Cardiac fibroblast (primary cell): ENCODE measurements around the gene ITK.
"Not testable (repeated sequence)": the region's sequence is repeated elsewhere in the genome, so short reads cannot be mapped to it uniquely, and the experiment has no call there.

ENCODE experiments used
- DNase-seq, 2 donors: peaks; one replicate each; pipeline versions ENCODE4 v3.0.0 to v3.0.0-alpha.2; 2010; ENCODE audit warnings: low read depth in 2 of 2
- H3K4me3 ChIP-seq, 2 donors: replicated peaks in 1 of 2; 1 replicate in 1 of 2; 2 replicates in 1 of 2; pipeline ENCODE4 v1.5.1; 2011; ENCODE audit warnings: low read depth in 2 of 2, low read length in 2 of 2, mild to moderate bottlenecking in 2 of 2, moderate library complexity in 1 of 2
- TF ChIP-seq, protein P1 (sequence below): IDR thresholded peaks from one replicate; pipeline ENCODE4 v1.5.1; 2011; ENCODE audit warnings: low read depth, mild to moderate bottlenecking, low read length, inconsistent platforms

ITK gene

DNA sequence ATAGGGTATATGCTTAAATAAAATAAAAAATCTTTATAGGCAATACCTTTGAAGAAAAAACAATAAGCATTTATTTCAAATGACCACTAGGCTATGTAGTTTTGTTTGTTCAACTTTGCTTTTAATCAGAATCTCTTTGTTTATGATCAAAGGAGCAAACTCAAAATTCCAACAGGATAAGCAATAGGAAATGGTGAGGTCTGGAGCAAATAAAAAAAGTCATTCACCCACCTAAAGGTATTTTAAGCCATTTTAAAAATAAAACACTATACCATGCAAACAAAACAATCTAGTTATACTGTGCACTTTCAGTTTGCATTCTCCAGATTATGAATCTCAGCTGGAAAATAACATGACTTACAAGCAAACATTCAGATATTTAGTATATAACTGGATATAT is 50.0 kb downstream of the ITK start:
- TF ChIP-seq, protein P1, sequence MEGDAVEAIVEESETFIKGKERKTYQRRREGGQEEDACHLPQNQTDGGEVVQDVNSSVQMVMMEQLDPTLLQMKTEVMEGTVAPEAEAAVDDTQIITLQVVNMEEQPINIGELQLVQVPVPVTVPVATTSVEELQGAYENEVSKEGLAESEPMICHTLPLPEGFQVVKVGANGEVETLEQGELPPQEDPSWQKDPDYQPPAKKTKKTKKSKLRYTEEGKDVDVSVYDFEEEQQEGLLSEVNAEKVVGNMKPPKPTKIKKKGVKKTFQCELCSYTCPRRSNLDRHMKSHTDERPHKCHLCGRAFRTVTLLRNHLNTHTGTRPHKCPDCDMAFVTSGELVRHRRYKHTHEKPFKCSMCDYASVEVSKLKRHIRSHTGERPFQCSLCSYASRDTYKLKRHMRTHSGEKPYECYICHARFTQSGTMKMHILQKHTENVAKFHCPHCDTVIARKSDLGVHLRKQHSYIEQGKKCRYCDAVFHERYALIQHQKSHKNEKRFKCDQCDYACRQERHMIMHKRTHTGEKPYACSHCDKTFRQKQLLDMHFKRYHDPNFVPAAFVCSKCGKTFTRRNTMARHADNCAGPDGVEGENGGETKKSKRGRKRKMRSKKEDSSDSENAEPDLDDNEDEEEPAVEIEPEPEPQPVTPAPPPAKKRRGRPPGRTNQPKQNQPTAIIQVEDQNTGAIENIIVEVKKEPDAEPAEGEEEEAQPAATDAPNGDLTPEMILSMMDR = no peak
- DNase-seq = no peak
- no peak overlapping the region for H3K4me3 ChIP-seq

DNA sequence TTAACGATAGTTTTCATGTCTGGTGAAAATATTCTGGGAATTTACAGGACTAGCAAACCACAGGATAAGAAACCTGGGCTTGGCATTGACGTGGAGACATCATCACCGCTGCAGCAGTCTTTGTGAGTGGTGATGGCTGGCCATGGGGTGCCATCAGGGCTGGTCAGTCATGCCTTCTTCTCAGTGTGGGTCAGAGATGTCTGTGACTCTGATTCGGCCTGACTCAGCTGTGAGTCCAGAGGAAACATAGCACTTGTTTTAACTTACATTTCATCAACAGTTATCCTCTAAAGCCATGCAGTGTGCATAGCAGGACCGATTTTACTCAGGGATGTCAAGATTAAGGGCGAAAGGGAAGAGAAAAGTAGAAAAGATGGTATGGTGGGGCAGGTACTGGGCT is 52.1 kb downstream of the ITK start:
- DNase-seq = no peak
- TF ChIP-seq, protein P1 = no peak
- H3K4me3 ChIP-seq = no peak overlapping the region

DNA sequence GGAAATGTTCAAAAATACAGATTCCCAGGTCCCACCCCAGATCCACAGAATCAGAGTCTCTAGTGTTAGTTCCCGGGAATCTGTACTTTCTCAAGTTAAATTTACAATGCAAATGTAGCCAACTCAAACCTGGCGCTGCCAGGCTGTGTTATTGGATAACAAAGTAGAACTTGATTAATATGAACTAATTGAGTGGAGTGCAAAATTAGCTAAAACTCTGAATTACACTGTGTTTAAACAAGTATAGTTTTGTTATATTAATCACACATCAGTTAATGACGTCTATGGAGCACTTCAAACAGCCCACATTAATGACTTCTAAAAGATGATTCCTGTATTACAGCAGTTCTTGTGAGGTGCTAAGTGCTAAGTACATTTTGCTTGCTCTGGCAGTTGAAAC is 52.9 kb downstream of the ITK start:
- no peak for DNase-seq
- TF ChIP-seq, protein P1 = no peak

DNA sequence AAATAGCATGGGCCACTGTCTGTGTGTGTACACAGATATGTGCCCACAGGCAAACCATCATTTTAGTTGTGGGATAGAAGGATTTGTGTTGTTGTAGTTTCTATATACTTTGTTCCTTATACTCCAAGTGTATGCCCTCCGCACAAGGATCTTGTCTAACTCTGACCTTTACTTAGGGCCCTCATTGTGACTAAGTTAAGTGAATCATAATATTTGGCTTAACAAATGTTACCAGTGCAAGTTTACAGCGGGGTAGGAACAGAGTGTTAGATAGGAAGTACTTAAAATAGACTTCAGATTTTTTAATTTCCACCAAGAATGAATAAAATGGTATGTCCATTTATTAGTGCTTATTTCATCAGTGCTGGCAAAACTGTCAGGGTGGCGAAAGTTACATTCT is 55.8 kb downstream of the ITK start:
- DNase-seq = peak in 1 of 2 donors; percentile 5
- TF ChIP-seq, protein P1 = no peak
- H3K4me3 ChIP-seq = no peak overlapping the region

More for the DNA sequence above, 52.9 kb downstream of the ITK start:
- H3K4me3 ChIP-seq = no peak overlapping the region

DNA sequence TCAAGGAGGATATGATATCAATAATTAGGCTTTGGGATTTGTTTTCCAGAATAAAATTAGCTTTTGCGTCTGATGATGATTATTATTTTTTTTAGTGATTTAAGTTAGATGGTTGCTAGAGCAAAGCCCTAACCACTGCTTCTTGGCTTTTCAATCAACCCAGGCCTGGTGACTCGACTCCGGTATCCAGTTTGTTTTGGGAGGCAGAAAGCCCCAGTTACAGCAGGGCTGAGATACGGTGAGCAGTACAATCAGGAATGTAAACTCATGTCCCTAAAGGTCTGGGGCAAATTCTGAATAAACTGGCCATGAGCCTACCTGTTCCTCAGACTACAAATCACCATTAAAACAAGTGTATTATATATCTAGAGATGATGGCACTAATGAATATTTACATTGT is 60.8 kb downstream of the ITK start:
- H3K4me3 ChIP-seq = no peak overlapping the region
- DNase-seq = peak in 1 of 2 donors; percentile 8
- TF ChIP-seq, protein P1 = no peak

DNA sequence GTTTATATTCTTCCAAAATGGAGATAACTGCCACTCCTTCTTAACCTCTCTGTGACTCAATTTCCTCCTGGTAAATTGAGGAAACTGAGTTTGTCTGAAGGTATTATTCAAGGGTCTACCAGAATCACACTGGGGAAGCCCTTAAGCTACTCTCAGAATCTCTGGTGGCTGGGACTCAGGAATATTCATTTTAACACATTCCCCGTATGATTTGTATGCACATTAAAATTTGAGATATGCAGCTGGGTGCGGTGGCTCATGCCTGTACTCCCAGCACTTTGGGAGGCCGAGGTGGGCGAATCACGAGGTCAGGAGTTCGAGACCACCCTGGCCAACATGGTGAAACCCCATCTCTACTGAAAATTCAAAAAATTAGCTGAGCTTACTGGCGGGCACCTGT is 64.1 kb downstream of the ITK start:
- H3K4me3 ChIP-seq, DNase-seq: not testable (repeated sequence)

DNA sequence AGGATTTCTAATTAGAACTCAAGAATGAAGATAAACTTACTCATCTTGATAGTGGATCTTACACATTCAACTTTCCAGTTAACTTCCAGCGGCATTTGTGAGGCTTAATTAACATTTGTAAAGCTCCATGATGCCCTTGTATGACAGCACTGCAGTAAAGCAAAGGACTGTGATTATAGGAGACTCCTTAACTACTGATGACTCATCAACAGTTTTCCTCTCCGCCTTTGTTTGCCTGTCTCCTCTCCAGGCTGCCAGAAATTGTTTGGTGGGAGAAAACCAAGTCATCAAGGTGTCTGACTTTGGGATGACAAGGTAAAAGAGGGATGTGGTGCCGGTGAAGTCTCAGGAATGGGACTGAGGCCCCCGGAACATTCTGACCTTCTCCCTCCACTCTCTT is 64.8 kb downstream of the ITK start:
- TF ChIP-seq, protein P1 = no peak
- peak; percentile 14 to 18 for DNase-seq
- no peak overlapping the region for H3K4me3 ChIP-seq
